ENCODE measurements around the gene YEATS4. TPM values are rescaled to one million over a fixed set of nuclear protein-coding genes. Genes with fewer than 3 reads are reported as not detected.

YEATS4 gene
- total and polyA plus RNA-seq, 9 of the 15 experiments (the other 6 are each of a cell fraction or from before 2014, with no cell fraction given) = 25.9 to 92.2 (median 49.2) TPM

GRCh38 chr12:69360348-69360672 is 767 bp downstream of the YEATS4 start (continued):
- no peak for TF ChIP-seq NCOA6 (IDR thresholded peaks at IDR 0.05)
- TF ChIP-seq FOS (IDR thresholded peaks at IDR 0.05; ENCODE audit: extremely low read depth, insufficient read length) = no peak
- TF ChIP-seq FOXJ3 (CRISPR knock-in tag; IDR thresholded peaks at IDR 0.05) = no peak
- TF ChIP-seq RFX1 (IDR thresholded peaks at IDR 0.05) = peak; percentile 16; the same call in 1 of the 2 replicates
- peak; percentile 35; the same call in 1 of the 2 replicates for TF ChIP-seq ZNF507 (tag; conservative IDR thresholded peaks at IDR 0.05)
- no peak for TF ChIP-seq MTF1 (CRISPR knock-in tag; IDR thresholded peaks at IDR 0.05; ENCODE audit: borderline replicate concordance)
- no peak for TF ChIP-seq ZNF518B (CRISPR knock-in tag; IDR thresholded peaks at IDR 0.05)
- no peak for TF ChIP-seq ZBTB43 (CRISPR knock-in tag; IDR thresholded peaks at IDR 0.05)
- TF ChIP-seq CHD2 (IDR thresholded peaks at IDR 0.05; ENCODE audit: low read depth, low read length) = no peak
- 0 out of 4 replicates have a peak, but pooled peaks of 1 of the 2 experiments have one; percentile 37 for TF ChIP-seq ARNT (IDR thresholded peaks at IDR 0.05)
- 0 out of 2 replicates have a peak, but pooled peaks have one; percentile 59 for TF ChIP-seq KAT7 (CRISPR knock-in tag; IDR thresholded peaks at IDR 0.05; ENCODE audit: borderline replicate concordance)
- TF ChIP-seq TEAD4 (IDR thresholded peaks at IDR 0.05; ENCODE audit: low read length) = no peak
- TF ChIP-seq TEAD4 (CRISPR knock-in tag; IDR thresholded peaks at IDR 0.05; ENCODE audit: borderline replicate concordance) = 0 out of 2 replicates have a peak, but pooled peaks have one; percentile 31
- 0 out of 2 replicates have a peak, but pooled peaks have one; percentile 2 for TF ChIP-seq ADNP (tag; IDR thresholded peaks at IDR 0.05)
- TF ChIP-seq ZNF780A (CRISPR knock-in tag; IDR thresholded peaks at IDR 0.05) = no peak
- TF ChIP-seq C11orf30 (IDR thresholded peaks at IDR 0.05; ENCODE audit: low read depth) = no peak
- TF ChIP-seq KLF1 (tag; IDR thresholded peaks at IDR 0.05) = no peak
- TF ChIP-seq AFF1 (IDR thresholded peaks at IDR 0.05; ENCODE audit: low read depth in 1 of 2, partially characterized antibody in 2 of 2) = peak in 1 of 2 experiments; percentile 12
- no peak for TF ChIP-seq ZNF12 (CRISPR knock-in tag; IDR thresholded peaks at IDR 0.05)
- TF ChIP-seq ZNF324 (CRISPR knock-in tag; IDR thresholded peaks at IDR 0.05) = no peak
- TF ChIP-seq BRD4 (IDR thresholded peaks at IDR 0.05) = peak; percentile 87
- TF ChIP-seq ZZZ3 (IDR thresholded peaks at IDR 0.05) = no peak
- TF ChIP-seq NCOA2 (IDR thresholded peaks at IDR 0.05; ENCODE audit: partially characterized antibody in 2 of 2) = no peak
- no peak for TF ChIP-seq ZNF282 (CRISPR knock-in tag; IDR thresholded peaks at IDR 0.05)
